Mucosa of rectum (tissue), 2 donors: Measurements from ENCODE around the gene PLCH1.

ENCODE experiments used
- H3K27ac ChIP-seq, 2 donors: one replicate each; pipeline ENCODE4 v1.7.0; 2013; ENCODE audit warnings: inconsistent platforms in 2 of 2, low read depth in 2 of 2, low read length in 2 of 2
- H3K27me3 ChIP-seq, 2 donors: one replicate each; pipeline ENCODE4 v1.7.0; 2013; ENCODE audit warnings: low read length in 2 of 2; ENCODE audit not compliant: control insufficient read depth in 2 of 2, insufficient read depth in 2 of 2
- H3K36me3 ChIP-seq, 2 donors: one replicate each; pipeline ENCODE4 v1.7.0; 2013; ENCODE audit warnings: low read length in 2 of 2; ENCODE audit not compliant: control insufficient read depth in 2 of 2, insufficient read depth in 2 of 2
- H3K4me1 ChIP-seq, 2 donors: one replicate each; pipeline ENCODE4 v1.7.0; 2013; ENCODE audit warnings: low read length in 2 of 2, mild to moderate bottlenecking in 1 of 2; ENCODE audit not compliant: control insufficient read depth in 2 of 2, insufficient read depth in 2 of 2
- H3K4me3 ChIP-seq, 2 donors: one replicate each; pipeline ENCODE4 v1.7.0; 2013; ENCODE audit warnings: low read length in 2 of 2
- H3K9ac ChIP-seq, 2 donors: one replicate each; pipeline ENCODE4 v1.7.0; 2013; ENCODE audit warnings: low read length in 2 of 2, low read depth in 1 of 2, mild to moderate bottlenecking in 1 of 2
- H3K9me3 ChIP-seq, 2 donors: one replicate each; pipeline ENCODE4 v1.7.0; 2013; ENCODE audit warnings: low read length in 2 of 2; ENCODE audit not compliant: control insufficient read depth in 2 of 2
- donor health status: healthy.
- donor health status: Normal muscosa, but diverticular disease.

The PLCH1 gene

DNA sequence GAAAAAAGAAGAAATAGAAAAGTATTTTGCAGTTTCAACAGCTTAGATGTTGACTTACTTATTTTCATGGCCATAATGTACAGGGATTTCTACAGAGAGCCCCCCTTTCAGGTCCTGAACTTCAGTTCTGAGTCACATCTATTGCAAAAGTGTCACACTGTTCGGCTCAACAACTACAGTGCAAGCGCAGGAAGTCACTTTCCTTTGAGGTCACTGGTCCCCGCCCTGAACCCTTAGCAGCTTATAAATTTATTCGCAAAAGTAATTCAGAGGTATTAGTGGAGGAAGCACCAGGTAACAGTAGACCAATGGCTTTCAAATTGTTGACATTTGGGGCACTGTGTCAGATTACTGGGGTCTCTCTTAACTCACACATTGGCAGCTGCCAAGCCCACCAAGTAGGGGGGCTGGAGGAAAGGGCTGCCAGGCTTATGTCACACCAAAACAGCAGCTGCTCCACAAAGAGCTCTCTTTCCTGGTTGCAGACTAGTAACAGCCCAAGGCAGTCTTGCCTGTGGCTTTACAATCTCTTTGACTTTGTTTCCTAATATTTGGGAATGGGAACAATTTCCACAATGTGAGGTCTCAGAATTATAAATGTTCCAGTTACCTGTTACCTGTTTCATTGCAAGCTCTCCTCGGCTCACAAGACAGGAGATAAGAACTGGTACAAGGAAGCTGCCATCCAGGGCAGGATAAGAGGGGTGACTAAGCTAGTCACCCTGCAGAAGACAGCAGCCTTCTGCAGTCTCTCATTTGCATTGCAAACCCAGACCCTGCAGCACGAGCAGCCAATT is 321.1 kb downstream of the PLCH1 start:
- Histone ChIP-seq H3K9ac (no peak overlapping the region), H3K27me3 (no peaks in the 10 kb centered on the region), H3K27ac (no peak overlapping the region), H3K4me3 (no peak overlapping the region), H3K4me1 (no peaks in the 10 kb centered on the region), H3K36me3 (no peaks in the 10 kb centered on the region), H3K9me3 (peaks cover 0 to under 1% of the 10 kb centered on the region in 2 donors)

DNA sequence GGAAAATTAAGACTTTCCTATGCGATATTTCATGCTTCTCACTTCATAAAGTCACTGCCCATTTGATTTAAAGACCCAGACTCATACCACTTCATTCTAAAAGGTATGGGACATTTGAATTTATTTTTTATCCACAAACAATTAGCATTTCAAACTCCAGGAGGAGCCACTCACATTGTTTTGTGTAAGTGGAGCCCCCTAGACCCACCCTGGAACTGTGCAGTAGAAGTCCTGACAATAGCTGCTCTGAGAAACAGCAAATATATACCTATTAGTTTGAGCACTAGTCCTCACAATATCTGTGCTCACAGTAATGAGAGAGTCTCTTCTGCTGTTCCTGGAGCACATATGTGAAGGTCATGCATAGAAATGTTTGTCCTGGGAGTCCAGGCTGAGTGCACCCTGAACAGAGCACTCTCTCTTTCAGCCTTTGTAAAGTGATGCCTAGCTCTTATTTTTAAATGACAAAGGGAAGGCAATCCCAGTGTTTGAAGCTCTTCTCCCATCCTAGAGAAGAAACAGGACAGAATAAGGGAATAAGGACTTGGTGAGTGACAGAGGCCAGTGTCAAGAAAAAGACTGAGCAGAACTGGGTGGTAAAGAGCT is 323.9 kb downstream of the PLCH1 start:
- no peaks in the 10 kb centered on the region for H3K4me1 ChIP-seq
- H3K36me3 ChIP-seq: no peaks in the 10 kb centered on the region
- no peaks in the 10 kb centered on the region for H3K27me3 ChIP-seq

DNA sequence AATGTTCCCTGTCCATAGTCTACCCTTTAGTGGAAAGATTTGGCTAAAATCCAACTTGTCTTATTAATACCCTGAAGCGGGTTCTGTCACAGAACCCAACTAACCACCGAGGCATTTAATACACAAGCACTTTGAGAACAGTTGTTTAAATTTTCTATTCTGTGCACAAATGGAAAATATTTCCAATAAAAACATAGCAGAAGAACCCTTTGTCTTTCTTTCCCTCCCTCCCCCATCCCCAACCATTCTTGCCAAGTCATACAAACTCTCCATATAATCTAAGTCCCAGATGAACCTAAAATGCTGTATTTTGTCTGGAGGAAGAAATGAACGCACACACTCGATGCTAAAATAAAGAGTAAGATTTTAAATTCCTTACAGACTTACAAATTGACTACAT is 324.5 kb downstream of the PLCH1 start:
- no peak overlapping the region for H3K9ac ChIP-seq
- H3K4me3 ChIP-seq: no peak overlapping the region
- H3K4me1 ChIP-seq: no peaks in the 10 kb centered on the region
- no peaks in the 10 kb centered on the region for H3K9me3 ChIP-seq
- no peaks in the 10 kb centered on the region for H3K27me3 ChIP-seq
- no peaks in the 10 kb centered on the region for H3K36me3 ChIP-seq
- no peak overlapping the region for H3K27ac ChIP-seq

More for the DNA sequence above, 323.9 kb downstream of the PLCH1 start:
- Histone ChIP-seq H3K9me3 (no peaks in the 10 kb centered on the region), H3K4me3 (no peak overlapping the region), H3K27ac (no peak overlapping the region), H3K9ac (no peak overlapping the region)

DNA sequence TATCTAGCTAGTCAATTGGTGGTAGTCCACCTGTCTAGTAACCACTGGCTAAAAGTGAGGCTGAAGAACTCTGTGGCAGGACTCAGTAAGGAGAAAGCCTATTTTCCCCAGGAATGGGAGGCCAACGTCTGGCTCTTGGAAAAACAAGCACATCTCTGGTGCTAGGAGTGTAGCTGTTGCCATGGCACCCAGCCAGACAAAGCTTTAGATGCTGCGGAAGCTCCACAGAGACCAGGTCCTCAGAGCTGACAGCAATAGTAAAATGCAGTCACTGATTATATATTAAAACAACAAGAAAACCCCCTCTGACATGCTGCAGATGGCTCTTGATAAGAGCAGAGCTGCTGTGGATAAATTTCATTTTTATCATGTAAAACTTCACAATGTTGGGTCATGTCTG is 326.5 kb downstream of the PLCH1 start:
- Histone ChIP-seq H3K9me3 (no peaks in the 10 kb centered on the region), H3K4me1 (no peaks in the 10 kb centered on the region), H3K36me3 (no peaks in the 10 kb centered on the region), H3K4me3 (no peak overlapping the region), H3K9ac (no peak overlapping the region), H3K27ac (no peak overlapping the region), H3K27me3 (no peaks in the 10 kb centered on the region)

DNA sequence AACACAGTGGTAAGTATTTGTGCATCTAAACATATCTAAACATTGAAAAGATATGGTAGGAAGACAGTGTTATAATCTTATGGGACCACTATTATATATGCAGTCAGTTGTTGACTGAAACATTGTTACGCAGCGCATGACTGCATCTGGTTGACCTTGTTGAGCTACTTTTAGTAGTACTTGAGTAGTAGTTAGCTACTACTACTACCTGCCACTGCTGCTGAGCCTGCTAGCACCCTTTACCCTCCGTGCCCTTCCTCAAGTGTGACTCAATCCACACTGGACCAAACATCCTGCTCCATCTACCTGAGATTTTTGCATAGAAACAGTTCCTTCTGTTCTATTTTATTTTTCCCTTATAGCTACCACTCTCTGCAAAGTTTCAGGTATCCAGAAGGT is 327.8 kb downstream of the PLCH1 start:
- Histone ChIP-seq H3K9ac (no peak overlapping the region), H3K9me3 (no peaks in the 10 kb centered on the region), H3K27ac (no peak overlapping the region), H3K27me3 (no peaks in the 10 kb centered on the region), H3K4me1 (no peaks in the 10 kb centered on the region), H3K4me3 (no peak overlapping the region), H3K36me3 (no peaks in the 10 kb centered on the region)

DNA sequence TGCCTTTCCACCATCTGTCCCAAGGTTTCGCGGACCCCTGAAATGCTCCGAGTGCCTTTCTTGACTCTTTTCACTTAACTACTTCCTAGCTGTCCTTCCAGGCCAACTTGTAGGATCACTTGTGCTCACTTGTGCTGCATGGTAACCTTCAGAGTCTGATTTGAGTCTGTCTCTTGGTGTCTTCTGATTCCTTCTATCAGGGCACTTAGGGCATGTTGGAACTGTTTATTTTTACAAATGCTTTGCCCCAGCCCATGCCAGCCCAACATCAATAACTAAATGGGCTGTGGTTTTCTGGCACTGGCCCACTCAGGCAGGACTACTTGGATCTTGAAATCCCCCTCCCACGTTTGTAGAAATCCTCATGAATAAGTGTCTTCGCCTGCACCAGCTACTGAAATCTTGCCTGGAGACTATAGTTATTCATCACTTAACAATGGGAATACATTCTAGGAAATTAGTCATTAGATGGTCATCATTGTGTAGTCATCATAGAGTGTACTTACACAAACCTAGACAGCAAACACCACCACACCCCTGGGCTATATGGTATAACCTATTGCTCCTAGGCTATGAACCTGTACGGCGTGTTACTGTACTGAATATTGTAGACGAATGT is 328.3 kb downstream of the PLCH1 start:
- no peak overlapping the region for H3K4me3 ChIP-seq
- no peaks in the 10 kb centered on the region for H3K27me3 ChIP-seq

DNA sequence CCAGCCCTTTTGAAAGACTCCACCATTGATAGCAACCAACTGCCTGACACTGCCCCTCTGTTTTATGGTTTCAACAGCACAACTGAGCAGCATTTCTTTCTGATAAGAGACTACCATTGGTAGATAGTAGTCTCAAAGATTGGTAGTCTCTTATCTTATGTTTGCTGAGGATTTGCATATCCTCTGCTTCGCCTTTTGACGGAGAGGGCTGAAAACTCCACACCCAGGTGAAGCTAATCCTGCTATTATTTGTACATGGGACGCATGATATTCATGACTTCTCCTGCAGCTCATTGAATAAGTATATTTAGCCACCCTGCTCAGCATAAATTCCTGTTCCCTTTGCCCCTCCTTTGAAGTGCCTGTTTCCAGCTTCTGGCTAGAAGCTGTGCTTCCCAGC is 332.0 kb downstream of the PLCH1 start:
- no peaks in the 10 kb centered on the region for H3K9me3 ChIP-seq
- no peak overlapping the region for H3K4me3 ChIP-seq
- H3K27ac ChIP-seq: no peak overlapping the region
- H3K9ac ChIP-seq: no peak overlapping the region
- H3K4me1 ChIP-seq: no peaks in the 10 kb centered on the region
- H3K36me3 ChIP-seq: no peaks in the 10 kb centered on the region
- H3K27me3 ChIP-seq: no peaks in the 10 kb centered on the region

More for the DNA sequence above, 328.3 kb downstream of the PLCH1 start:
- Histone ChIP-seq H3K9ac (no peak overlapping the region), H3K27ac (no peak overlapping the region), H3K4me1 (no peaks in the 10 kb centered on the region), H3K36me3 (no peaks in the 10 kb centered on the region), H3K9me3 (no peaks in the 10 kb centered on the region)

DNA sequence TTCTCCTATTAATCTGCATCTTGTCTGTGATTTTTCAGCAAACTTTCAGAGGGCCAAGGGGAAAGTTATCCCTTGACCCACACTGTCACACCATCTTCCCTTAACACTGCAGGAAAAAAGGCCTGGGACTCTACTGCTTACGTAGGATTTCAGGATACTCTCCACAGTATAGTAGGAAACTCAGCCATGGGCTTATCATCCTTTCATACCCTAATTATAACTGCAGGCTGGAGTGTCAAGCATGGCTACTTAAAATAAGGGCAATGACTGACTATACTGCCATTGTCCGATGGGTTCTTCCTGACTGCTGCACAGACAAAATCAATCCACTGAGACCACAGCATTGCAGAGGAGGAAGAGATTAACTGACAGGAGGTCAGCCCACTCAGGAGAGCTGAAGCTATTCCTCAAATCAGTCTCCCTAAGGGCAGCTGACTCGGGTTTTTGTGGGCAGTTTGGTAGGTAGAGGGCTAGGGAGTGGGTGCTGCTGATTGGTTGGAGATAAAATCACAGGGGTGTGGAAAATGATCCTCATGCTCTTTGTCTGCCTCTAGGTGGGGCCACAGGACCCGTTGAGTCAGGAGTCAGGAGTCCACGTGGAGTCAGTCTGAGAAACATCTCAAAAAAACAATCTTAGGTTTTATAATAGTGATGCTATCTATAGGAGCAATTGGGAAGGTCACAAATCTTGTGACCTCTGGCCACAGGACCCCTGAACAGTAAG is 333.2 kb downstream of the PLCH1 start:
- H3K27ac ChIP-seq: no peak overlapping the region
- H3K27me3 ChIP-seq: no peaks in the 10 kb centered on the region
- H3K4me1 ChIP-seq: no peaks in the 10 kb centered on the region
- no peak overlapping the region for H3K4me3 ChIP-seq
- no peaks in the 10 kb centered on the region for H3K9me3 ChIP-seq
- H3K9ac ChIP-seq: no peak overlapping the region
- H3K36me3 ChIP-seq: no peaks in the 10 kb centered on the region

DNA sequence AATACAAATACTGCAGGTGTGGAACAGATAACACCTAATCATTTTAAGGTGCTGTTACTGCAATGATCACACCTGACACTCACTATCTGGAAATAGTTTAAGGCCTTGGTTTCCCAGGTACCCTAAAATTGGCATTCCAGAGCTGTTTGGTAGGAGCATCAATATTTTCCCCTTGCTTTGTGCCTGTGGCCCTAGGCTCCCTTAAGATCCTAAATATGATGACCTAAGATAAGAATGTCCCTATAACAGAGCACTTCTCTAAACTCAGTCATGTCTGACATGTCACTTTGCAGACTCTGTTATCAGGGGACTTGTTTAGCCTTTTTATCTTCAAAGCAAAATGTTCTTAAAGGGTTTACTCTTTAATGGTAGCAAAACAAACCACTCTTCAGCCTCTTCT is 335.5 kb downstream of the PLCH1 start:
- Histone ChIP-seq H3K9ac (no peak overlapping the region), H3K4me1 (peaks cover 0 to 2% of the 10 kb centered on the region in 2 donors), H3K27ac (no peak overlapping the region), H3K36me3 (no peaks in the 10 kb centered on the region), H3K9me3 (no peaks in the 10 kb centered on the region), H3K27me3 (no peaks in the 10 kb centered on the region), H3K4me3 (no peak overlapping the region)

DNA sequence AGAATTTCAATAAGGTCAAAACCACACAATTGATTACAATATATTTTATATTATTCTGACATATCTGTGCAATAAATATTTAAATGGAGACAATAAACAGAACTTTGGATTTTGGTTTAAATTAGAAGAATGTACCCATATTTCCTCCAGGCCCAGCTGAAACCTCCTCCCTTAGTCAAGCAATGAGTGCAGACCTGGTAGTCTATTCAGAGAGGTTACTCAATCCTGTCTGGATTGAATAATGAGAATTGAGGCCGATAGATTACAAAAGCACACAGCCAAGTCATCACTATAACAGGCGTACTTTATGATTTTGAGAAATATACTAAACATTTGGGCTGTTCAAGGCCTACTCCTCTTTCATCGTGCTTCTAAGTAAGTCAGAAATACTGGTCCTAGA is 336.9 kb downstream of the PLCH1 start:
- no peak overlapping the region for H3K4me3 ChIP-seq
- no peak overlapping the region for H3K27ac ChIP-seq
- no peak overlapping the region for H3K9ac ChIP-seq
- no peaks in the 10 kb centered on the region for H3K27me3 ChIP-seq
- H3K36me3 ChIP-seq: no peaks in the 10 kb centered on the region
- peaks cover 0 to 2% of the 10 kb centered on the region in 2 donors for H3K4me1 ChIP-seq
- no peaks in the 10 kb centered on the region for H3K9me3 ChIP-seq
